Heart right ventricle (tissue), 16 donors: ENCODE results near the gene ZNF438. TPM values are rescaled to one million over a fixed set of nuclear protein-coding genes. Genes with fewer than 3 reads are reported as not detected.

Source experiments
- ATAC-seq, 8 donors: fragments of 200-7000 bp; cut with Tn5 transposase; one replicate each; pipeline ENCODE4 v1.9.1; 2020; ENCODE audit warnings: mild to moderate bottlenecking in 8 of 8, moderate library complexity in 8 of 8, moderate number of reproducible peaks in 1 of 8
- DNase-seq, 2 donors: peaks; one replicate each; pipeline ENCODE4 v3.0.0-alpha.2; 2020
- H3K27ac ChIP-seq, 10 donors: fragments of 200-600 bp; sonication (generic) in 2 of 10; one replicate each; pipeline versions ENCODE4 v1.5.0 to v1.8.0; 2020 to 2022; ENCODE audit warnings: mild to moderate bottlenecking in 3 of 10
- H3K27me3 ChIP-seq, 7 donors: fragments of 200-600 bp; one replicate each; pipeline ENCODE4 v1.8.0; 2021 to 2022; ENCODE audit warnings: mild to moderate bottlenecking in 2 of 7
- H3K36me3 ChIP-seq, 9 donors: fragments of 200-600 bp; sonication (generic) in 1 of 9; one replicate each; pipeline versions ENCODE4 v1.5.0 to v1.8.0; 2020 to 2022; ENCODE audit warnings: mild to moderate bottlenecking in 2 of 9
- H3K4me1 ChIP-seq, 9 donors: fragments of 200-600 bp; sonication (generic) in 1 of 9; one replicate each; pipeline versions ENCODE4 v1.5.0 to v1.8.0; 2020 to 2022; ENCODE audit warnings: mild to moderate bottlenecking in 4 of 9
- H3K4me3 ChIP-seq, 10 donors: fragments of 200-600 bp; sonication (generic) in 2 of 10; one replicate each; pipeline versions ENCODE4 v1.5.0 to v1.8.0; 2020 to 2022; ENCODE audit warnings: mild to moderate bottlenecking in 7 of 10, moderate library complexity in 2 of 10
- H3K9me3 ChIP-seq, 11 donors: fragments of 200-600 bp in 10 of 11; sonication (generic) in 2 of 11; one replicate each; pipeline versions ENCODE4 v1.5.0 to v1.8.0; 2013 to 2022; ENCODE audit warnings: mild to moderate bottlenecking in 2 of 11, control low read depth in 1 of 11, moderate library complexity in 1 of 11
- CTCF ChIP-seq, 9 donors: fragments of 200-600 bp; sonication (generic) in 2 of 9; IDR thresholded peaks; one replicate each; pipeline versions ENCODE4 v1.5.0 to v1.8.0; 2021 to 2022; ENCODE audit warnings: antibody characterized with exemption in 9 of 9, mild to moderate bottlenecking in 5 of 9, moderate library complexity in 1 of 9
- WGBS, 2 donors: extraction: QIAGEN DNeasy Blood & Tissue Kit; methylation state at CpG; one replicate each; pipeline ENCODE4 v1.1.7; 2013; ENCODE audit warnings: inconsistent platforms in 1 of 2; 5-methylcytosine and 5-hydroxymethylcytosine counted together
- intact Hi-C, 10 donors: fragments of 100-400 bp; cut with DNase I; formaldehyde crosslinking; loops; one replicate each; pipeline versions ENCODE4 v1.11.1 to v1.14.2; 2022
- polyA plus RNA-seq, 2 donors: library from polyadenylated mRNA; stranded (reverse); fragments of 200-250 nt; gene quantifications; one replicate each; pipeline ENCODE4 v1.2.3, GENCODE V29; 2013
- total RNA-seq, 10 donors: library from RNA; stranded (reverse); fragmentation: NEBNext Ultra II Directional in 3 of 10; extraction: Animal tissue kit (Norgen Biotek cat#: 25700) in 3 of 10; gene quantifications; one replicate each; pipeline versions ENCODE4 v1.2.1 to v1.2.4, GENCODE V29; 2021 to 2023
- donor health status: Arrhythmogenic right ventricular cardiomyopathy.
- donor health status: ischemic (EF 13 %, LVEDD 7.1; RV severe dilation, severe dysfunction).
- donor health status: healthy with polysubstance abuse.
- donor health status: DM: no; HTN: yes; CAD: no.
- donor health status: DM: no; HTN: no; CAD: no.
- donor health status: ischemic (EF 25% LVEDD 6.9; RV normal size, moderate dysfunction).
- donor health status: ischemic (EF 25% LVEDD 5.7; RV mildly dilated, moderate dysfunction).
- donor health status: healthy.
- donor health status: DM: yes; HTN: yes; CAD: no.
- donor health status: Ischemic cardiomyopathy.
- donor health status: ischemic (EF 35%, LVEDD 5.7; RV mildly dilated, moderate dysfunction).
- donor health status: nonischemic (EF 11% LVEDD 7.7; RV severe dilation, severe dysfunction).
- donor health status: DM: yes; HTN: yes; CAD: no.
- donor health status: PGD.
- donor health status: ischemic (EF 29% LVEDD 5.4; RV normal size, mild dysfunction).
- donor health status: nonischemic (EF 23%, LVEDD 6.1; RV moderate dilation, normal function).

Gene ZNF438
- total and polyA plus RNA-seq, 12 donors = 7.8 to 21.1 (median 12.4) TPM

DNA sequence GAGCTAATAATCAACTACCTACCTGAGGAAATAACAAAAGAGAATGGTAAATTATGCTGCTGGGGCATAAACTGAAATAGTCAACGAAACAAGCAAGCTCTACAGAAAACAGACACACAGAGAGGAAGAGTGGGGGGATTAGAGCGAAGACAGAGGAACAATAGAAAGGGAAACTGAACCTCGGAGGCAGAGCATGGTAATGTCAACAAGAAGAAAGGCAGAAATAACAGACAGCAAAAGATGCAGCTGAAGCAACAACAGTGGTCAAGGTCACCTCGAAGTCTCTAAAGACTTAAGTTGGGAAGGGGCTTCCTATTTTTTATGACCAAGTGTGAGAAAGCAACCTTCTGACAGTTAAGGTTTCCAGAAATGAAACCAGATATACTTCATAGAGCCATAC is 177.0 kb downstream of the ZNF438 start:
- TF ChIP-seq CTCF (IDR thresholded peaks at IDR 0.05) = no peak
- no peak overlapping the region for H3K4me3 ChIP-seq
- DNase-seq (no peak), ATAC-seq (no peak)
- intact Hi-C loops = loop anchor here in 3 of 10 donors (5.0 kb wide), 3 partner anchors 67 to 953 kb away; partner anchors contain the start of gene ZNF438 (in 1 of the 3)
- no peaks in the 10 kb centered on the region for H3K9me3 ChIP-seq
- H3K4me1 ChIP-seq = peaks cover 7 to 62% (median 31%) of the 10 kb centered on the region in 9 donors
- H3K36me3 ChIP-seq = peaks cover 0 to 12% (median 0%) of the 10 kb centered on the region in 9 donors
- peak overlapping the region in 5 of 10 donors; percentile 9 to 81 (median 25) for H3K27ac ChIP-seq
- H3K27me3 ChIP-seq = no peaks in the 10 kb centered on the region
- 54 to 60% methylated on average over 4 of the region's 4 CpGs for WGBS, 2 donors

- Histone ChIP-seq H3K9me3 (no peaks in the 10 kb centered on the region), H3K4me3 (no peak overlapping the region), H3K27me3 (no peaks in the 10 kb centered on the region), H3K4me1 (peaks cover 3 to 47% (median 19%) of the 10 kb centered on the region in 9 donors), H3K36me3 (peaks cover 0 to 28% (median 8%) of the 10 kb centered on the region in 9 donors), H3K27ac (no peak overlapping the region)
- intact Hi-C loops = no loop called here
- ATAC-seq = no peak
- 94 to 95% methylated on average over 1 of the region's 1 CpG for WGBS, 2 donors
- no peak for TF ChIP-seq CTCF (IDR thresholded peaks at IDR 0.05)
- no peak for DNase-seq
Measured at GRCh38 chr10:30853066-30853465, 178.6 kb downstream of the ZNF438 start.

GRCh38 chr10:30850776-30851175 is 180.9 kb downstream of the ZNF438 start:
- WGBS, 2 donors = 89 to 90% methylated on average over 2 of the region's 2 CpGs
- no peak for TF ChIP-seq CTCF (IDR thresholded peaks at IDR 0.05)
- Histone ChIP-seq H3K9me3 (no peaks in the 10 kb centered on the region), H3K36me3 (peaks cover 0 to 38% (median 19%) of the 10 kb centered on the region in 9 donors), H3K27ac (no peak overlapping the region), H3K27me3 (no peaks in the 10 kb centered on the region), H3K4me3 (no peak overlapping the region), H3K4me1 (peaks cover 0 to 24% (median 0%) of the 10 kb centered on the region in 9 donors)
- ATAC-seq (no peak), DNase-seq (no peak)
- intact Hi-C loops = no loop called here

DNA sequence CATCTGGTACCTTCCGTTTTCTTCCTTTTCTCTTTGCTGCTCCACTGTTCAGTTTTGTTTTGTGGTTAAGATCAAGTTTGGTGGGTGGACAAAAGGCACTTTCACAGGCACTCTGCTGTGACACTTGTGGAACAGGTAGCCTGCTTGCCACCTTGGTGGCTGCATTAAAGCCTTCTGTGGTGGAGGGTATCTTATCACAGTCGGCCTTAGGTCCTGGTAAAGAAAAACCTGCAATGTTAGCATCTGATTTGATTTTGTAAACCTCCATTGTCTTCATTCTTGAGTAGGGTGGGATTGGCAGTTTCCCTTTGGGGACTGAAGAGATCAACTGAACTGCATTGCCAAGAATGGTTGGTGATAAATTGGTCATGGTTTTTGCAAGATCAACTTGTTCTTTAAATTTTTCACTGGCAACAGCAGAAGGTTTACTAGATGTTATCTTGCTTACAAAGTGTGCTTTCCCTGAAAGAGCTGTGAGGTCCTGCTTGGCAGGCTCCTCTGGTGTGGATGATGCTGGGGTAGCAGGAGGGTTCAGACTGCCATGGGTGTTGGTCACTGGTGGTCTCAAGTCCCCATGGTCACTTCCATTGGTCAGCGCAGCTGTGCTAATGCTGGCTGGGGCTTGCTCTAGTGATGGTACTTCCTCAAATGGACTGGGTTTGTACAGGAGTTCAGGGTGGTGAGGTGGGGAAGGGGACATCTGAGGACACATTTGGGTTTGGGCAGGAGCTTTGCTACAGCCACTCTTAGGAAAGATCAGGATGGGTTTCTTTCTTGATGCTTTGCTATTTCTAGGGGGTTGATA is 182.2 kb downstream of the ZNF438 start:
- H3K36me3 ChIP-seq = peaks cover 0 to 51% (median 19%) of the 10 kb centered on the region in 9 donors
- no peak overlapping the region for H3K27ac ChIP-seq
- intact Hi-C loops = loop anchor here in 1 of 10 donors (10.0 kb wide), 1 partner anchor 95 kb away; no protein-coding TSS in a partner anchor

More for the DNA sequence above, 182.2 kb downstream of the ZNF438 start:
- 92 to 95% methylated on average over 3 of the region's 3 CpGs for WGBS, 2 donors
- Histone ChIP-seq H3K27me3 (no peaks in the 10 kb centered on the region), H3K9me3 (no peaks in the 10 kb centered on the region), H3K4me1 (peaks cover 0 to 10% (median 0%) of the 10 kb centered on the region in 9 donors), H3K4me3 (no peak overlapping the region)
- ATAC-seq (no peak), DNase-seq (no peak)
- TF ChIP-seq CTCF (IDR thresholded peaks at IDR 0.05) = no peak
